Measurements from ENCODE around the gene SGCA.

SGCA gene

GRCh38 chr17:50194934-50195865 is 29.4 kb downstream of the SGCA start:
- DNase-seq (ENCODE audit: low read depth), result no peak

DNA sequence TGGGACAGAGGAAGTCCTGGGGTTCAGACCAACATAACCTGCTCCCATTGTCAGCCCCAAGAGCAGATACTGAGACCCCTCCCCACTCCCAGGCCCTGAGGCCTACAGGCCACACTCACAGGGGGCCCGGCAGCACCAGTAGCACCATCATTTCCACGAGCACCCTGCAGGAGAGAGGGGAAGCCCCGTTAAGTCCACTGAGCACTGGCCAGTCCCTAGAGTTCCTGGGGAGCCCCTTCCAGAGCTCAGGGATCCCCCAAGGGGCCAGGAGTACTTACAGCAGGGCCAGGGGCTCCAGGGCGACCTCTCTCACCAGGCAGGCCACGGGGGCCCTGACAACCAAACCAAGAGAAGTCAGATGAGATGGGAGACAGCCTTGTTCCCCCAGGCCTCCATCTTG is 30.2 kb downstream of the SGCA start:
- no peak for DNase-seq (ENCODE audit: low read depth)

DNA sequence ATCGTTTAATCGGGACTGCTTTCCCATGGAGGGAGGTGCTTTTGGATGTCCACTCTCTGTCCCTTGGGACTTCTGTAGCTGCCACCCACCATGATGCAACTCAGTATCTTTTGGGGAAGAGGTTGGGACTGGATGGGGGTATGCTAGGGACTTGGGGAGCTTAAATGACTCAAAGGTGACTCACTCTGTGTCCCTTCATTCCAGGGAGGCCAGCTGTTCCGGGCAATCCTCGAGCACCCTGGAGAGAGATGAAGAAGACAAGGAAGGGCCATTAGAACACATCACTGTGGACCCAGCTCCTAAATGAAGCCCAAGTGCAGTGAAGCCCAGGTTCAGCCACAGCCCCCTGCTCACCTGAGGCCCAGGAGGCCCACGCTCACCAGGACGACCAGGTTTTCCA is 31.0 kb downstream of the SGCA start:
- DNase-seq (ENCODE audit: low read depth), result no peak

DNA sequence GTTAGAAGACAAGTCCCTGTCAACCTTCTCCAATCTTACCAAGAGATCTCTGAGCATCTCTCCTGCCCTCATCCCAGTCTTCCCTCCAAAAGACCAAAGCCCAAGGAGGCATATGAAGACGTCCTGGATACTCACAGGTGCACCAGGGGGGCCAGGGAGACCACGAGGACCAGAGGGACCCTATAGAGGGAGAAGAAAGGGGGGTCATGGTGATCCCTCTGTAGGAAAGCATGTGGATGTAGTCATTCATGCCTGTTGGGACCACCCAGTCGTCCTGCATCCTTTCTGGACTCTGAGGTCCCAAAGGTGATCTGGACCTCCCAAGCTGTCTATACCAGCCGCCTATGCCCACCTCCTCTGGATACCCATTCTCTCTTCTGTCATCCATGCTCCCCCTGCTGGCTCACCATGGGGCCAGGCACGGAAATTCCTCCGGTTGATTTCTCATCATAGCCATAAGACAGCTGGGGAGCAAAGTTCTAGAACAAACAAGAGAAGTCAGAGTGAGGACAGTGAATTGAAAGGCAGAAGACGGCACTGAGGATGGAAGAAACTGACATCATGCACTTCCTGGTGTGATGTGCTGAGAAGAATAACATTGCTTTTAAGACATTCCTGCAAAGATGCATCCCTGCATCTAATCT is 32.3 kb downstream of the SGCA start:
- peak; percentile 44 for DNase-seq (ENCODE audit: low read depth)

GRCh38 chr17:50199211-50199802 is 33.5 kb downstream of the SGCA start:
- DNase-seq (ENCODE audit: low read depth), result no peak

- DNase-seq (ENCODE audit: low read depth), result peak; percentile 35
Measured at GRCh38 chr17:50199803-50200456, 34.1 kb downstream of the SGCA start.

DNA sequence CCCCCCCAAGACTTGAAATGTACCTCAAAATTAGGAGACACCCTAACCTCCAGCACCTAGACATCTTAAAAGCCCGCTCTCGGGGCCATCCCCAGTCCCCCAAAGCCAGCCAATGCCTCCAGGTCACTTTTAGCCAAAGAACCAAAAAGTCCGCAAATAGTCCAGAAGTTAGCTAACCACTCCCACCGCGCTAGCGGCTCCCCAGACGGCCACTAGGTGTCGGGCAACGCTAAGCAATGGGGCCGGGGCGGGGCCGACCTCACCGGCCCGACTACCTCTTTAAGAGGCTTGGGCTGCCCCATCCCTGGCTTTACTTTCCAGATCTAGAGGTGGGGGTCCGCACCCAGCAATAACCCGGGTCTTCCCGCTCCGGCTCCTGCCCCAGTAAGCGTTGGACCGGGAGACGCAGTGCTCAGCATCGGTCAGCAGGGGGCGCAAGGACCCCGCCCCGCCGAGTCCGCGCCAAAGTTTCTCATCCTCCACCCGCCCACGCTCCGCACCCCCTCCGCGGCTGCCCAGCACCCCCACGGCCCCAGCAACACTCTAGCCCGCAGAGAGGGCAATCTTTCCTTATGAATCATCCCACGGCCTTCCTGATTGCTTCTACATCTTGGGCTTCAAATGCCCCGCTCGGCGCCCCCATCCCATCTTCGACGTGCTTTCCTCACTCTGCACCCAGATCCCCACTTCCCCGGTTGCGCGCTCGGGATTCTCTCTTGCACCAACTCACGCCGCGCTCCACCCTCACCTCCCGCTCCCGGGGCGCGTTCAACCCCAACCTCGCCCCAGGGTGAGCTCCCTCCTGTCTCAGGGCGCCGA is 34.9 kb downstream of the SGCA start:
- peak; percentile 76 for DNase-seq (ENCODE audit: low read depth)

DNA sequence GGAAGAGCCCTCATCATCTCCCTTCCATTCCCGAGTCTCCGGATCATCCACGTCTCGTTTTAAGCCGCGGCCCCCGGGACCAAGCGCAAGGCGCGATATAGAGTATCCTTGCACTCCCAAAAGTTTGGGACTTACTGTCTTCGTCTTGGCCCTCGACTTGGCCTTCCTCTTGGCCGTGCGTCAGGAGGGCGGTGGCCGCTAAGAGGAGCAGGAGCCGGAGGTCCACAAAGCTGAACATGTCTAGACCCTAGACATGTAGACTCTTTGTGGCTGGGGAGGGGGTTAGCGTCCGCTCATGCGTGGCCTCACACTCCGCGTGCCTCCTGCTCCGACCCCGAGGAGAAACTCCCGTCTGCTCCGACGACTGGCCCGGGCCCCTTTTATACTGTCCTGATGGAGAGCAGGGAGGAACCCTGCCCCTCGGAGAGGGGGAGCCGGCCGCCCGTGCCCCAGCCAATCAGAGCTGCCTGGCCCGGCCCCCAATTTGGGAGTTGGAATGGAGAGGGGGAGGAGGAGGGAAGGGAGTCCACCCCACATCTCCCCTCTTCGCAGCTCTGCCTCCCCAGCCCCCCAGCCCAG is 35.6 kb downstream of the SGCA start, which contains the start of gene COL1A1:
Gene COL1A1 (minus strand): TSS at position 356 of the 579 bp plus-strand sequence. CDS start 118 bp downstream, at position 238.
- DNase-seq (ENCODE audit: low read depth), result no peak

DNA sequence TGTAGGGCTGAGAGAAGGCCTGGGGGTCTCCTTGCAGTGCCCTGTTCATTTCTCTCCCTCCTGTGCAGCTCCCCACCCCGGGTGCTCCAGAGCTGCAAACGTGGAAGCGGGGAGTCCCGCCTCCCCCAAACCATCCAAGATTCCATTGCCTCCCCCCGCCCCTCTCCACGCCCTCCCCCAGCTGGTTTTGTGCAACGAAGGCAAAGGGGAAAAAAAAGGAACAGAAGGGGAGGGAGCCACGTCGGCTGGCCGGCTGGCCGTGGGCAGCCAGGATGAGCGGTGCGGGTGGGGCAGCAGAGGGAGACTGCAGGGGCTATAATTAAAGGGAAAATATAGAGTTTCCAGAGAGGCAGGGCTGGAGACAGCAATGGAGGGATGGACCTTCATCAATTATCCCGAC is 37.3 kb downstream of the SGCA start:
- no peak for DNase-seq (ENCODE audit: low read depth)

DNA sequence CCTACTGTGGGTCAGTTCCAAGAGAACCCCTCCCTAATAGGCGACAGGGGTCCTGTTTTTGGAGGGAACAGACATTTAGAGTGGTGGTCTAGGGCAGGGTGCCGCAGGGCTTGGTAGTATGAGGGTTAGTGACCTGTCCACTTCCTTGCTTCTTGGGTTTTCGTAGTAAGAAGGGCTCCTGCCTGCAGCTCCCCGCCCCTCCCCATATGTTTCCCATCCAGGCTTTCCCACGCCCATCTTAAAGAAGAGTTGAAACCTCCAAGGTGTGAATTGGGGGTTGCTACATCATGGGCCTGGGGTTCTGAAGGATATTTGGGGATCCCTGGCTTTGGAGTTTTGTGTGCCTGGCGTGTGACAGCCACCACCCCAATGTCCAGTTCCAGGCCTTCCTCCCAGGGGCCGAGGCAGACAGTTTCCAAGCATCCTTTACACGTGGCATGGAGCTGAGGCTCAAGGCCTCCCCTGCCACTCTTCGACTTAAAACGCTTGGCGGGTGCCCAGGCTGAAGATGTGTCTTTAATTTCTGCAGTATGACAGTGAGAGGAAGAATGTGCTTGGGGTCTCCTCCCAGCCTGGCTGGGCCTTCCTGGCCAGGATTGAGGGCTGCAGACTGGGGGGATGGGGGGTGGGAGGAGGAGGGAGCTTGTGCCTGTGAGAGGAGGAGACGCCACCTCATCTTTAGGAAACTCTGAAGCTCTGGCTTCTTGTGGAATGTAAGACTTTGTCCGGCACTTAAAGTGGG is 38.0 kb downstream of the SGCA start:
- DNase-seq (ENCODE audit: low read depth), result no peak

DNA sequence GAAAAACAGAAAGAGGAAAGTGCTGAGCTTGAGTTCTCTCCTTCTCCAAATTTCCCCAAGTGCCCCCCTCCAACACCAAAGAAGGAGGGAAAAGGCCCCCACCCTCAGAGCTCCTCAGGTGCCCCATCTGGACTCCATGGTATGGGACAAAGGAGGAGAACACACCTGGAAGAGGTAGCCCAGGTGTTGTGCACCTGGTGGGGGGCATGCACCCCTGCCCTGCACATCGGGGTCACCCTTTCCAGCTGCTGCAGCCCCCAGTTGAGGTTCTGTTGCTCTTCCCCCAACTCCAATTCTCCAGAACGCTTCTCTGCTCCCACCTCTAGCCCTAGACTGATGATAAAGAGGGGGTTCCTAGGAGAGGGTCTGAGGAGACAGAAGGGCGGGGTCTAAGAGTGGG is 38.6 kb downstream of the SGCA start:
- DNase-seq (ENCODE audit: low read depth), result no peak

DNA sequence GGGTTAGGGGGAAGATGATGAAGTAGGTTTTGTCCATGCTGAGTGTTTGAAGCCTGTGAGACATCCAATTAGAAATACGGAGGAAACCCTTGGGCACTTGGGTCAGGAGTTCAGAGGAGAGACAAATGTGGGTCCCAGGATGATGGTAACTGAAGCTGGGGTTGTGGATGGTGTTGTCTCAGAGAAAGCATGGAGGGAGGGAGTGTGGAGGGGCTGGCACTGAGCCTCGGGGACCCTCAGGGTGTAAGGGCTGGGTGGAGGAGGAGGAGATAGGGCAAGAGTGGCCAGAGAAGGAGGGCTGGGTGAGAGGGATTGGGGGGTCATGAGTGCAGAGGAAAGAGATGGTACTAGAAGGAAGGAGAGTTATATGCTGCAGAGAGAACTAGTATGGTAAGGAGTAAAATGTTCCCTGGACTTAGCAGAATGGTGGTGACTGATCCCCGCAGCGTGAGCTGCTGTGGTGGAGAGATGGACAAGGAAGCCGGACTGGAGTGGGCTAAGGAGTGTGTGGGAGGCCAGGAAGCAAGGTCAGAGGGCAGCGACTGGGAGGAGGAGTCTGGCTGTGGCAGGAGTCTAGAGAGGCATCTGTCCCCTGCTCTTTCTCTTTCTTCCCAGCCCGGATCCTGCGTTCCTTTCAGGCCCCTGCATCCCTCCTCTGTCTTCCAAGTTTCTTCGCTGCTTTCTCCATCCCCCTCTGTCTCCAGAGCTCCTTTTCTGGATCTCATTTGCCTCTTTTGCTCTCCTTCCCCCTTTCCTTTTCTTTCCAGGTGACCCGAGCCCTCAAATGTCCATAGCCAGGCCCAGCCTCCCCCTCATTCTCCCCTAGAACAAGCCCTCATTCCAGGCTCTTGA is 39.5 kb downstream of the SGCA start:
- no peak for DNase-seq (ENCODE audit: low read depth)

DNA sequence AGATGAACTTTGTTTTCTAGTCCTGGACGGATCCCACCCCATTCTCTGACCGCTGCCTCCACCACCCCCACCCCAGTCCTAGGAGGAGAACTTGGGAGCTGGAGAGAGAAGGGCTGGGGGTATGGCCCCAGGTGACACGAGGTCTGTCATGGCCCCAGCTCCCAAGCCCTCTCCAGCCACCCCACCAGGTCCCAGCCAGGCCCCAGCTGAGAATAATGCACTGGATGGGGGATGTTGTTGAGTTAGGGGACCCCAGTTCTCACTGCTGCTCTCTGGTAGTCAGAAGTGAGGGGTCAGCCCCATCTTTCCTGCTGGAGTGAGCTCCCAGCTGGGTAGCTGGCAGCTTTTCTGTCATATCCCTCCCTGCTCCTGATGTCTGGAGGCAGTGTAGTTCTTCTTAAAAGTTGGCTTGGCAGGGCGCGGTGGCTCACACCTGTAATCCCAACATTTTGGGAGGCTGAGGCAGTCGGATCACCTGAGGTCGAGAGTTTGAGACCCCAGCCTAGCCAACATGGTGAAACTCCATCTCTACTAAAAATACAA is 40.2 kb downstream of the SGCA start:
- DNase-seq (ENCODE audit: low read depth), result no peak

DNA sequence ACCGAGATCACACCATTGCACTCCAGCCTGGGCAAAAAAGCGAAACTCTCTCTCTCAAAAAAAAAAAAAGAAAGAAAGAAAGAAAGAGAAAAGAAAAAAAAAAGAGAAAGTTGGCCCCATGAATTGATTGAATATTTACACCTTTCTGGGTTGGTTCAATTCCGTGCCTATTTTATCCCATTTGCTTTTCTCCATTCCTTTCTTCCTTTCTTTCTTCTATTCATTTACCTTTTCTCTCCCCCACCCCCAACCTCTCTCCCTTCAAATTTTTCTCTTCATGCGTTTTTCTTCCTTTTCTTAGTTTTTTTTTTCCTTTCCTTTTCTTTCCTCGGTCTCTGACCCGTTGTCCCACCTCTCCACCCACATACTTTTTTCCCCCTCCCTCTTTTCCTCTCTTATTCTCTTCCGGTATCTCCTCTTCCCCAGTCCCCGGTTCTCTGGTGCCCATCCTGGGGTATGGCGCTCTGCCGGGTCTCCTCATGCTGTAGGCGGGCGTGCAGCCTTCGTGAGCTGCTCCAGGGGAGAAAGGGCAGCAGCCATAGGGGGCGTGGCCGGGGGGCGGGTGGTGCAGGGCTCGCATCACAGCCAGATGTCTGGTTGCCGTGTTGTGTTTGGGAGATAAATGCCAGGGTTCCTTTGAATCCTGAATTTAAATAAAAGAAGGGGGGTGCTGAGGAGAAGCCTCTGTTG is 40.9 kb downstream of the SGCA start:
- DNase-seq (ENCODE audit: low read depth), result no peak

GRCh38 chr17:50207315-50207714 is 41.5 kb downstream of the SGCA start:
- no peak for DNase-seq (ENCODE audit: low read depth)

DNA sequence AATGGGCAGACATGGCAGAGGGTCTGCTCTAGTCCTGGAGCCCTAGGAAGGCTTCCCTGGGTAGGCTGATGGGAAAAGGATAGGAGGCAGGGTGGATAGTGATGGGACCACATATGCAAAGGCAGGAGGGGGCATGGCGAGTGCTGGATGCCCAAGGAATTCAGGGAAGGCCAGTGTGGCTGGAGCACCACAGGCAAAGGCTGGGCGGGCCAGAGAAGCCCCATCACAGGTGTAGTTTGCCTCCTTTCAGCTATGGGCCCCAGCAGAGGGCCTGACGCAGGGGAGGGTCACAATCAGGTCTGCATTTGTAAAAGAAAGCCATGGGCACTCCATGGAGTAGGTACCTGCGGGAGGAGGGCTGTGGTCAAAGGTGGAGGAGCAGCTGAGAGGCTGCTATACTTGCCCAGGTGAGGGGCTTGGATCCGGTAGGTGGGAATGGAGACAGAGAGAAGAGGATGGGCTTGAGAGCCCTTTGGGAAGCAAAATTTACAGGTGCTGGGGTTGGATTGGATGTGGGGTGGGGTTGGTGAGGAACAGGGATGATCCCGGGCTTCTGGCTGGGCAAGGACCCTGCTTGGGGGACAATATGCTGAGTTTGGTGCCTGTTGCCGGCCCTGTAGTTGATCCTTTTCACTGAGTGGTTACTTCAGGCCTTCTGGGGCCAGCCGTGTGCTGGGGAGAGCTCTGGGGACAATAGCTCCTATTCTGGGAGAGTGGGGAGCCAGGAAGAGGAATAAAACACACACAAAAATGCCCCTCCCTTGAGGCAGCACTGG is 42.2 kb downstream of the SGCA start:
- DNase-seq (ENCODE audit: low read depth), result no peak

- no peak for DNase-seq (ENCODE audit: low read depth)
Measured at GRCh38 chr17:50208611-50209061, 42.8 kb downstream of the SGCA start.

DNA sequence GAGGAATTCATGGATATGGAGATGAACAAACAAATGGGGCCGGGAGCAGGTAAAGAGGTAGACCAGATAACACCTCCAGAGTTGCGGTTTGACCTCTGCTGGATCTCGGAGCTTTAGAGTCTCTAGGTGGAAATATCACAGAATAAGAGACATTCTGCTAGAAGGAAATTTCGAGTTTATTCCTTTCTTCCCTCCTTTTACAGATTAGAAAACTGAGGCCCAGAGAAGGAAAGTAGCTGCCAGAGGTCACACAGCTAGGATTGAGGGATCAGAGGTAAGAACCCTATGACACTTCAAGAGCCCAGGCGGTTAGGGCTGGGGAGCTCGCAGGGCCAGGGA is 43.3 kb downstream of the SGCA start:
- DNase-seq (ENCODE audit: low read depth), result no peak
